Head of caudate nucleus (tissue), 42 donors: ENCODE data around the gene NDUFAF3.
A peak's percentile ranks its signal among the peaks of the same experiment; 100 is the strongest.

Source experiments
- DNase-seq, 42 donors: peaks; one replicate each; pipeline versions ENCODE4 v3.0.0 to v3.0.0-alpha.2; 2020 to 2021; ENCODE audit warnings: mixed read lengths in 7 of 42
- intact Hi-C: fragments of 100-400 bp; cut with DNase I; formaldehyde crosslinking; loops from one replicate; pipeline ENCODE4 v1.15.0; 2022

Gene NDUFAF3

DNA sequence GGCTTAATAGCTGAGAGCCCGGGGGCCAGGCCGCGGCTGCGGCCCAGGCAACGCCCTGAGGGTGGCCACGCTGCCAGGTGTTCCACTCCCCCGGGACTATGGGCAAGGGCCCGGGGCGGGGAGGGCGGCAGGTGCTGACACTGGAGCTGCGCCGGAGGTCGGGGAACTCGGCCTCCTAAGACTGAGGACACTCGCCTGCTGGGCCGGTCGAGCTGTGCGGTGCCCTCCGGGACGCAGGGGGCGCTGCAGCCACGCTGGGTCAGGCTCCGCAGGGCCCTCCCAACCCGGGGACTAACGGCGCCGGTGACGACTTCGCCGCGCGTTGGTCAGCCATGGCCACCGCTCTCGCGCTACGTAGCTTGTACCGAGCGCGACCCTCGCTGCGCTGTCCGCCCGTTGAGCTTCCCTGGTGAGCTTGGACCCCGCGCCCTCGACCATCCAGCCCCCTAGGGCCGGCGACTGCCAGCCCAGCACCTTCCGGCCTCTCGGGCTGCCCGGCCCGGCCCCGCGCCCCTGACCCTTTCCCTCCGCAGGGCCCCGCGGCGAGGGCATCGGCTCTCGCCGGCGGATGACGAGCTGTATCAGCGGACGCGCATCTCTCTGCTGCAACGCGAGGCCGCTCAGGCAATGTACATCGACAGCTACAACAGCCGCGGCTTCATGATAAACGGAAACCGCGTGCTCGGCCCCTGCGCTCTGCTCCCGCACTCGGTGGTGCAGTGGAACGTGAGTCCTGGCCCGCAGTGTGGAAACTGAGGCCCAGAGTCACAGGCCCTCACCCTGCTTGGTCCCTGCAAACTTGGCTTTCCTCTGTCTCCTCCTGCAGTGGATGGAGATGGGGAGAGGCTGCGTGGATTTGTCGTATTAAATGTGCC, at the start of gene NDUFAF3:
TSS of gene NDUFAF3 (plus strand) at position 309 of the 875 bp plus-strand sequence. CDS start at position 333, 24 bp downstream.
- peak; percentile 79 to 97 (median 94) for DNase-seq
- intact Hi-C loops: loop anchor here (5.0 to 10.0 kb wide), 3 partner anchors 35 to 393 kb away; partner anchors contain the start of genes QRICH1, RHOA and TCTA

GRCh38 chr3:48974076-48974864, 47.7 kb upstream of the NDUFAF3 start:
- intact Hi-C loops: no loop called here
- peak in 1 of 42 donors; percentile 9 for DNase-seq

DNA sequence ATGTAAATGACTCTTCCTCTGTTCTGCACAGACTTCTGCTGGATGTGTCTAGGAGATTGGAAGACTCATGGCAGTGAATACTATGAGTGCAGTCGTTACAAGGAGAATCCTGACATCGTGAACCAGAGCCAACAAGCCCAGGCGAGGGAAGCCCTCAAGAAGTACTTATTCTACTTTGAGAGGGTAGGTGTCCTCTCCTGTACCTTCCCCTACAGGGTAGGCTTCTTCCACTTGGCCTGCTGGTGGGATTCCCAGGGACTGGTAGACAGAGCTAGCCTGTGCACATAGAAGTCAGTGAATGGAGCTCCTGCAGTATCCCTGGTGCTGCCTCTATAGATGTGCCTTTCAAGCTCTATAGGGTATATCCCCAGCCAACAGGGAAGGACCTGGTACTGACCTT, 42.5 kb upstream of the NDUFAF3 start:
- no peak for DNase-seq
- intact Hi-C loops: no loop called here

GRCh38 chr3:48980295-48980694, 41.6 kb upstream of the NDUFAF3 start:
- no peak for DNase-seq
- intact Hi-C loops: no loop called here

DNA sequence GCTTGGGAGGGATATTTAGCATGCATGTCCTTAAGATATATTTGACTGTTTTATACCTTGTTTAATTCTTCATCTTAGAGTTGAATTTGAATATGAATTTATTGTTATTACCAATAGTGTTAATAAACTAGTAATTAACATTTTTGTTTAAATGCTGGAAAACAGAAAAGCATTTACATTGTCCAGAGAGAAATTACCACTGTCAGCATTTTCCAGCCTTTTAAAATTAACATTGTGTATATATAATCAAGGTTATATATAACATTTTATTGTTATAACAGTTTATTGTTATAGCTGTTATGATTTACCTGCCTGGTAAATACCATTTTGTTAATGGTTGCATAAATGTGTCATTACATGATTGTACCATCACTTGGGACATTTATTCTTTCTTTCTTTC, 39.9 kb upstream of the NDUFAF3 start:
- intact Hi-C loops: no loop called here
- no peak for DNase-seq

DNA sequence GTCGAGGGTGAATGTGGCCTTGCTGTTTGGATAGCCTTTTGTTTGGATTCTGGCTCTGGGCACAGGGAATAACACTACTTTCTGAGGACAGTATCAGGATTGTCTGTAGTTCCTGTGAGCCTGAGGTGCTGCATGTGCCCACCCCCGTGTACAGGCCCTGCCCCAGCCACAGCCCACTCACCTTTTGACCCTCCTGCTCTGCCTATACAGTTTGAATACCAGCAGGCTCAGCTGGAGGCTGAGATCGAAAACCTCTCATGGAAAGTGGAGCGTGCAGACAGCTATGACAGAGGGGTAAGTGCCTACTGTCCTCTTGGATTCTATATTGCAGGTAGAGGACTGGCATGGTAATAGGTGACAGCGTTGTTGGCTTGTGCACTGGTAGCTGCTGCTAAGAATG, 39.2 kb upstream of the NDUFAF3 start:
- intact Hi-C loops: no loop called here
- no peak for DNase-seq

- DNase-seq: no peak
- intact Hi-C loops: no loop called here
Observed at GRCh38 chr3:48983096-48983495, 38.8 kb upstream of the NDUFAF3 start.

- intact Hi-C loops: loop anchor here (5.0 kb wide), 1 partner anchor 38 kb away; the partner anchor contains the start of gene NDUFAF3
- no peak for DNase-seq
Observed at GRCh38 chr3:48984663-48985062, 37.3 kb upstream of the NDUFAF3 start.

- intact Hi-C loops: loop anchor here (5.0 kb wide), 1 partner anchor 36 kb away; the partner anchor contains the start of gene NDUFAF3
- DNase-seq: no peak
Observed at GRCh38 chr3:48985831-48986376, 36.0 kb upstream of the NDUFAF3 start.

DNA sequence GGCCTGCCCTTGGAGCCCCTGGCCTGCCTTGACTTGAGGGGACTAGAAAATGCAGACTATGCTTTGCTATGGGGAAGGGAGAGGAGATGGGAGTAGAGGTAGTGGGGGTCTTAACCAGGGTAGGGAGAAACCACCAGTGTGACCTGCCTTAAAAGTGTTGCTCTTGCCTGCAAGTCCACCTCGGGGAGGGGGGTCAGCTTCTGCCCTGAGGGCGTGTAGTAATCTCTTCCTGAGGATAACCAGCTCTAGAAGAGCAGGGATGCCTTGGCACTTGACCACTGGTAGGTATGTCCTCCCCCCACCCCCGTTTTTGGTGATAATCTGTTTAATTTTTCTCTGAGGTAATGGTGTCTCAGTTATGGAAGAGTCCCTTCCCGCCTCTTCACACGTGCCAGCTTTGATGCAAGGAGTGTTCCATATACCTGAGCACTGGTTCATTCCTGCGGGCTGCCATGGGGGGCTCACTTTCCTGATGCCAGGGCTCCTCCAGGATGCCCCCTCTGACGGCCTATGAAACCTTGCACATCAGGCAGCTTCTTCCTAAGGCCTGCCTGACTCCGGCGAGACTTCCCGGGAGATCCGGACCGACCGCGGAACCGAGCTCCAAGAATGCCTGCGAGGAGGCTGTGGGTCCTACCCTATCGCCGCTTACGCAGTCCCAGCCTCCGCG, 32.7 kb upstream of the NDUFAF3 start:
- peak in 1 of 42 donors; percentile 23 for DNase-seq
- intact Hi-C loops: loop anchor here (5.0 kb wide), 1 partner anchor 33 kb away; the partner anchor contains the start of gene NDUFAF3

- DNase-seq: peak; percentile 83 to 98 (median 92)
- intact Hi-C loops: loop anchor here (5.0 kb wide), 1 partner anchor 32 kb away; the partner anchor contains the start of gene NDUFAF3
Observed at GRCh38 chr3:48989796-48990635, 31.9 kb upstream of the NDUFAF3 start, which contains the start of gene P4HTM. Gene P4HTM (plus strand): TSS chr3:48990241. CDS start chr3:48990257, 16 bp downstream.

DNA sequence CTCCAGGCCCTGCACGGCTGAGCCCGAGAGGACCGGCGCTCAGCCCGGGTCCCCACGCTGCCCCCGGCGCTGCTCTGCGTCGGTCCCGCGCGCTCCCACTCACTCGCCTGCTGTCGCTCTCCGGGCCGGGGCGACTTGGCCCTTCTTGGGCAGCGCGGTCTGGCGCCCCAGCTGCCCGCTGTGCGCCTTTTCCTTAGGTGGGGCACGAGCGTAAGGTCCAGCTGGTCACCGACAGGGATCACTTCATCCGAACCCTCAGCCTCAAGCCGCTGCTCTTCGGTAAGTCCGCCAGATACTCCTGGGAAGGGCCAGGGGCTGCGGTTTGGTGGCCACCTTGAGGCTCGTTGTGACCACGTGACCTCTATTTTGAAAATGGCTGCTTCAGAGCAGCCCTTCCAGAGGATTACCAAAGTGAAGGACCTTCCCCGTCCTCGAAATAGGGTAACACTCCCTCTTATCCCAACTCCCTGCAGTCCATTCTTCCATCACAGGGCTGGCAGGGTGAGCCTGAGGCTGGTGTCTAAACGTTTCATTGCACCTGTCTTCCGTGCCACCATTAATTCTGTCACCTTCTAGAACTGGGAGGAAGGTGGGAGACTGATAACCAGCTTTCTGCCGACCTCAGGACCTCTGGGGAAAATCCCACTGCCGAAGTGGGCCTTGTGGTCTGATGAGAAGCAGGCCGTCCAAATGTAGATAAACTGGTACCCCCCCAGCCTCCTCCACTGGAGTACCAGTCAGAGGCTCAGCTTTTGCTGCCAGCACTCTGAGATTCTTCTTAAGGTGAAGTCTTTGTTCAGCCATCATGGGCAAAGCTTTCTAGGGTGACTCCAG, 31.1 kb upstream of the NDUFAF3 start:
- intact Hi-C loops: no loop called here
- peak in 21 of 42 donors; percentile 23 to 78 (median 53) for DNase-seq

- intact Hi-C loops: no loop called here
- DNase-seq: no peak
Observed at GRCh38 chr3:48991851-48992545, 29.9 kb upstream of the NDUFAF3 start.

DNA sequence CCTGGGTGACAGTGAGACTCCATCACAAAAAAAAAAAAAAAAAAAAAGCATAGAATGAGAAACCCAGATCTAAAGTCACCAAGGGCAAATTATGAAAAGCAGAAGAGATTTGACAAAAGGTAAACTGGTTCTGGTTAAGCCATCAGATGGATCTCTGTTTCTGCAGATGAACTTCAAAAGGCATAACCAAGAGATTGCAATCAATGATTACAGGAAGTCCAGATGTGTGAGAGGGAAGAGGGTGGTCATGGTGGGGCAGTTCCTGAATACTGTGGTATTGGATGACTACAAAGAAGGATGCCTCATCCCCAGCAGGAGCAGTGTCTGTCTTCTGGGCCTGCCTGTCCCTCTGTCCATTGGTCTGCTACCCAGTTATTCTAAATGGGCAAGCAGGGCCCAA, 28.1 kb upstream of the NDUFAF3 start:
- intact Hi-C loops: no loop called here
- no peak for DNase-seq

GRCh38 chr3:48996640-48997039, 25.3 kb upstream of the NDUFAF3 start:
- DNase-seq: no peak
- intact Hi-C loops: no loop called here

- intact Hi-C loops: no loop called here
- DNase-seq: no peak
Observed at GRCh38 chr3:48997102-48997635, 24.8 kb upstream of the NDUFAF3 start.
